HCT116 (cell line): ENCODE data around the gene SVIP. TPM values are rescaled to one million over a fixed set of nuclear protein-coding genes. Genes with fewer than 3 reads are reported as not detected.

ENCODE experiments used
- ATAC-seq: fragments of 200-7000 bp; cut with Tn5 transposase; 2 replicates; pipeline ENCODE4 v1.9.1; 2020; ENCODE audit warnings: mild to moderate bottlenecking, moderate library complexity
- BruUV-seq: library from RNA; stranded (reverse); fragments of 400-500 nt; replicated peaks from 2 replicates; lab custom pipeline; 2021; lab: Mats Ljungman, UMichigan
- CTCF ChIA-PET: fragments of 300-600 bp; sonication (Branson Sonifier 250); formaldehyde crosslinking; loops from one replicate; lab custom pipeline; 2021; ENCODE audit warnings: antibody characterized with exemption; lab: Charles Lee
- POLR2A ChIA-PET: fragments of 300-600, 350-600 bp; sonication (Branson Sonifier 250); formaldehyde crosslinking; loops from one replicate; lab custom pipeline; 2021; ENCODE audit warnings: antibody characterized with exemption; lab: Charles Lee
- RAD21 ChIA-PET, 2 experiments: fragments of 300-600 bp; sonication (Branson Sonifier 250); formaldehyde crosslinking; loops; one replicate each; lab custom pipeline; 2023; ENCODE audit warnings: low total read pairs in 2 of 2; ENCODE audit not compliant: uncharacterized antibody in 2 of 2, unreplicated experiment in 2 of 2, low non-redundant PET in 1 of 2; lab: Charles Lee
- DNase-seq: peaks from one replicate; pipeline ENCODE4 v3.0.0-alpha.2; 2010; ENCODE audit warnings: low read depth, low spot score
- H2AFZ ChIP-seq: fragments of 200-600 bp; shearing (Covaris generic), sonication (generic); 2 replicates; pipeline ENCODE4 v1.6.1; 2017; ENCODE audit warnings: low read depth, mixed run types, mixed read lengths, antibody characterized with exemption, low read length; ENCODE audit not compliant: poor library complexity, severe bottlenecking
- H3K27ac ChIP-seq: 2 replicates; pipeline ENCODE4 v1.5.1; 2012; ENCODE audit warnings: low read depth, low read length
- H3K27me3 ChIP-seq: fragments of 200-600 bp; sonication (generic); 2 replicates; pipeline ENCODE4 v1.6.1; 2016; ENCODE audit warnings: mixed run types, low read length, mixed read lengths; ENCODE audit not compliant: insufficient read depth
- H3K36me3 ChIP-seq, 2 experiments: fragments of 200-500 bp in 1 of 2; fragments of 200-600 bp in 1 of 2; sonication (Bioruptor generic) in 1 of 2; sonication (generic) in 1 of 2; 2 replicates each; pipeline versions ENCODE4 v1.5.1 to v1.6.1; 2014 to 2016; ENCODE audit warnings: low read length in 2 of 2, inconsistent platforms in 1 of 2, mixed read lengths in 1 of 2, mixed run types in 1 of 2; ENCODE audit not compliant: insufficient read depth in 2 of 2, control insufficient read depth in 1 of 2
- H3K4me1 ChIP-seq, 2 experiments: fragments of 200-600 bp in 1 of 2; sonication (generic) in 1 of 2; 2 replicates each; pipeline versions ENCODE4 v1.5.1 to v1.6.1; 2012 to 2017; ENCODE audit warnings: low read length in 2 of 2, inconsistent platforms in 1 of 2, mild to moderate bottlenecking in 1 of 2, mixed read lengths in 1 of 2, mixed run types in 1 of 2, moderate library complexity in 1 of 2; ENCODE audit not compliant: insufficient read depth in 2 of 2, control insufficient read depth in 1 of 2
- H3K4me2 ChIP-seq: fragments of 200-600 bp; sonication (generic); 2 replicates; pipeline ENCODE4 v1.6.1; 2017; ENCODE audit warnings: mixed run types, low read length, mixed read lengths
- H3K4me3 ChIP-seq, 2 experiments: fragments of 200-600 bp in 1 of 2; sonication (generic) in 1 of 2; replicated peaks in 1 of 2; 2 replicates each; pipeline ENCODE4 v1.5.1; 2011 to 2016; ENCODE audit warnings: low read length in 2 of 2, control low read depth in 1 of 2, low read depth in 1 of 2, mild to moderate bottlenecking in 1 of 2, mixed read lengths in 1 of 2, mixed run types in 1 of 2
- H3K79me2 ChIP-seq: fragments of 200-600 bp; sonication (generic); 2 replicates; pipeline ENCODE4 v1.6.1; 2017; ENCODE audit warnings: mild to moderate bottlenecking, mixed run types, low read length, moderate library complexity, mixed read lengths; ENCODE audit not compliant: insufficient read depth
- H3K9ac ChIP-seq: fragments of 200-600 bp; sonication (generic); 2 replicates; pipeline ENCODE4 v1.6.1; 2016; ENCODE audit warnings: low read length, mixed read lengths
- H3K9me2 ChIP-seq: fragments of 200-600 bp; sonication (generic), shearing (Covaris generic); 2 replicates; pipeline ENCODE4 v1.6.1; 2017; ENCODE audit warnings: mixed run types, mild to moderate bottlenecking, moderate library complexity; ENCODE audit not compliant: insufficient read depth
- H3K9me3 ChIP-seq, 2 experiments: fragments of 200-500 bp in 1 of 2; fragments of 200-600 bp in 1 of 2; sonication (Bioruptor generic) in 1 of 2; sonication (generic) in 1 of 2; 2 replicates each; pipeline ENCODE4 v1.6.1; 2014 to 2017; ENCODE audit warnings: low read length in 2 of 2, mixed read lengths in 2 of 2, inconsistent platforms in 1 of 2, low read depth in 1 of 2, mild to moderate bottlenecking in 1 of 2, mixed run types in 1 of 2, moderate library complexity in 1 of 2; ENCODE audit not compliant: control insufficient read depth in 1 of 2, insufficient read depth in 1 of 2
- H4K20me1 ChIP-seq: fragments of 200-600 bp; sonication (generic), shearing (Covaris generic); 2 replicates; pipeline ENCODE4 v1.6.1; 2017; ENCODE audit warnings: mixed run types, mild to moderate bottlenecking, moderate library complexity; ENCODE audit not compliant: insufficient read depth
- CBX3 ChIP-seq: IDR thresholded peaks from 2 replicates; pipeline ENCODE4 v1.6.1; 2012; ENCODE audit warnings: low read depth
- CEBPB ChIP-seq: IDR thresholded peaks from 2 replicates; pipeline ENCODE4 v1.6.1; 2012; ENCODE audit warnings: low read depth
- EZH2 ChIP-seq: fragments of 200-600 bp; sonication (generic); IDR thresholded peaks from 2 replicates; pipeline ENCODE4 v1.6.1; 2017; ENCODE audit warnings: antibody characterized with exemption, mixed run types
- FOSL1 ChIP-seq: IDR thresholded peaks from 2 replicates; pipeline ENCODE4 v1.6.1; 2012; ENCODE audit warnings: low read depth
- JUND ChIP-seq: IDR thresholded peaks from 2 replicates; pipeline ENCODE4 v1.6.1; 2012
- REST ChIP-seq: IDR thresholded peaks from 2 replicates; pipeline ENCODE4 v1.6.1; 2012; ENCODE audit warnings: low read depth
- SP1 ChIP-seq: IDR thresholded peaks from 2 replicates; pipeline ENCODE4 v1.6.1; 2012; ENCODE audit warnings: low read depth
- intact Hi-C: fragments of 100-400 bp; cut with micrococcal nuclease; formaldehyde crosslinking; loops from 2 replicates; pipeline ENCODE4 v1.10.0; 2022
- total RNA-seq: library from RNA; stranded (reverse); gene quantifications from one replicate; pipeline ENCODE4 v1.2.1, GENCODE V29; 2021; ENCODE audit not compliant: unreplicated experiment

SVIP gene
- total RNA-seq, 1 experiment from 2014 or later, result 18.6 TPM

GRCh38 chr11:22795914-22796313, 33.7 kb downstream of the SVIP start (continued):
- TF ChIP-seq REST, result no peak

- intact Hi-C loops, result no loop called here
- TF ChIP-seq EZH2 (no peak), FOSL1 (peak; percentile 61), JUND (peak; percentile 61), SP1 (peak; percentile 37; the same call in 1 of the 2 replicates), CBX3 (peak; percentile 46; the same call in 1 of the 2 replicates), REST (no peak), CEBPB (peak; percentile 47; the same call in 1 of the 2 replicates)
- no peaks in the 10 kb centered on the region for H3K36me3 ChIP-seq
- BruUV-seq, result no TSS peak
- no peaks in the 10 kb centered on the region for H3K9me3 ChIP-seq
- RAD21 ChIA-PET, result interaction anchor here in 1 of 2 experiments (1.0 kb wide), 1 partner anchor 30 kb away, joined by 3 read pairs; no protein-coding TSS in a partner anchor
- H3K9me2 ChIP-seq, result no peaks in the 10 kb centered on the region
- DNase-seq, result peak; percentile 83
- peaks cover 4 to 24% of the 10 kb centered on the region in 2 experiments; a peak in 3 of 4 replicates for H3K4me1 ChIP-seq
- H3K79me2 ChIP-seq, result no peaks in the 10 kb centered on the region
- H3K4me2 ChIP-seq, result peak overlapping the region; percentile 50
- H3K27me3 ChIP-seq, result no peaks in the 10 kb centered on the region
- peak; percentile 98 for ATAC-seq
- H4K20me1 ChIP-seq, result no peaks in the 10 kb centered on the region
- peak overlapping the region; percentile 87 for H2AFZ ChIP-seq
- H3K4me3 ChIP-seq, result peak overlapping the region in 1 of 2 experiments; percentile 14; a peak in 1 of 4 replicates
- POLR2A ChIA-PET, result interaction anchor here (1.6 kb wide), 1 partner anchor 36 kb away, joined by 6 read pairs; no protein-coding TSS in a partner anchor
- H3K27ac ChIP-seq, result no peak overlapping the region
- H3K9ac ChIP-seq, result no peak overlapping the region
- CTCF ChIA-PET, result interaction anchor here (1.4 kb wide), 1 partner anchor 30 kb away, joined by 3 read pairs; no protein-coding TSS in a partner anchor
These were observed 37.1 kb downstream of the SVIP start for GRCh38 chr11:22792497-22792896.
